Sigmoid colon (tissue), 7 donors: ENCODE results near the gene GRK1. TPM values are rescaled to one million over a fixed set of nuclear protein-coding genes. Genes with fewer than 3 reads are reported as not detected.

ENCODE experiments used
- DNase-seq: peaks from one replicate; pipeline ENCODE4 v3.0.0-alpha.2; 2019
- H3K27ac ChIP-seq, 4 donors: fragments of 200-600 bp; sonication (generic); one replicate each; pipeline ENCODE4 v1.5.1; 2016 to 2019; ENCODE audit warnings: mild to moderate bottlenecking in 1 of 4
- H3K27me3 ChIP-seq, 3 donors: fragments of 200-600 bp; sonication (generic); one replicate each; pipeline ENCODE4 v1.5.1; 2019; ENCODE audit warnings: mild to moderate bottlenecking in 1 of 3
- H3K36me3 ChIP-seq, 4 donors: fragments of 200-600 bp; sonication (generic); one replicate each; pipeline ENCODE4 v1.5.1; 2016 to 2019
- H3K4me1 ChIP-seq, 4 donors: fragments of 200-600 bp; sonication (generic); one replicate each; pipeline ENCODE4 v1.5.1; 2017 to 2019
- H3K4me3 ChIP-seq, 4 donors: fragments of 200-600 bp; sonication (generic); one replicate each; pipeline ENCODE4 v1.5.1; 2017 to 2019; ENCODE audit warnings: mild to moderate bottlenecking in 2 of 4, moderate library complexity in 1 of 4
- H3K9me3 ChIP-seq, 4 donors: fragments of 200-600 bp in 3 of 4; sonication (generic) in 3 of 4; one replicate each; pipeline versions ENCODE4 v1.5.1 to v1.6.1; 2013 to 2019
- CTCF ChIP-seq, 4 experiments: fragments of 450-650 bp in 3 of 4; fragments of 200-600 bp in 1 of 4; IDR thresholded peaks; one replicate each; pipeline ENCODE4 v1.5.1; 2016 to 2019; ENCODE audit warnings: antibody characterized with exemption in 4 of 4, mild to moderate bottlenecking in 3 of 4, moderate library complexity in 2 of 4
- EP300 ChIP-seq, 4 donors: sonication (generic); formaldehyde crosslinking; IDR thresholded peaks; one replicate each; pipeline ENCODE4 v1.6.1; 2017; ENCODE audit warnings: antibody characterized with exemption in 4 of 4
- POLR2A ChIP-seq, 2 donors: fragments of 450-650 bp; IDR thresholded peaks; one replicate each; pipeline ENCODE4 v1.6.1; 2016; ENCODE audit warnings: antibody characterized with exemption in 2 of 2, mild to moderate bottlenecking in 2 of 2, moderate library complexity in 2 of 2
- POLR2AphosphoS5 ChIP-seq, 4 donors: sonication (generic); formaldehyde crosslinking; IDR thresholded peaks; one replicate each; pipeline ENCODE4 v1.6.1; 2017; ENCODE audit warnings: antibody characterized with exemption in 4 of 4
- WGBS, 2 donors: extraction: QIAGEN DNeasy Blood & Tissue Kit; methylation state at CpG; one replicate each; pipeline ENCODE4 v1.1.7; 2013; 5-methylcytosine and 5-hydroxymethylcytosine counted together
- intact Hi-C: fragments of 100-400 bp; cut with DNase I; formaldehyde crosslinking; loops from one replicate; pipeline ENCODE4 v1.15.1; 2023
- polyA plus RNA-seq, 3 donors: library from polyadenylated mRNA; stranded (reverse); fragments of 200-250 nt; gene quantifications; one replicate each; pipeline ENCODE4 v1.2.3, GENCODE V29; 2013
- total RNA-seq, 4 donors: library from RNA; depleted of rRNA; stranded (reverse); fragments of >200 nt; gene quantifications; one replicate each; pipeline ENCODE4 v1.1.0, GENCODE V29; 2016
- donor health status: healthy with polysubstance abuse.
- donor health status: Bipolar disorder and iron deficiency.
- donor health status: healthy.

The GRK1 gene
- total and polyA plus RNA-seq, 7 donors, result 0.10 to 0.28 TPM; not detected in 5

- Histone ChIP-seq H3K9me3 (no peaks in the 10 kb centered on the region), H3K27me3 (no peaks in the 10 kb centered on the region), H3K4me1 (no peaks in the 10 kb centered on the region), H3K36me3 (peaks cover 14 to 83% (median 28%) of the 10 kb centered on the region in 4 donors), H3K27ac (no peak overlapping the region), H3K4me3 (no peak overlapping the region)
- DNase-seq, result peak; percentile 40
- 96 to 97% methylated on average over 38 of the region's 38 CpGs for WGBS, 2 donors
- TF ChIP-seq POLR2AphosphoS5 (IDR thresholded peaks at IDR 0.05), result no peak
- TF ChIP-seq EP300 (IDR thresholded peaks at IDR 0.05), result no peak
- TF ChIP-seq CTCF (IDR thresholded peaks at IDR 0.05), result no peak
- TF ChIP-seq POLR2A (IDR thresholded peaks at IDR 0.05), result no peak
- intact Hi-C loops, result no loop called here
Observed at GRCh38 chr13:113632706-113633484, 34.1 kb upstream of the GRK1 start.

- Histone ChIP-seq H3K36me3 (peaks cover 17 to 85% (median 30%) of the 10 kb centered on the region in 4 donors), H3K4me1 (no peaks in the 10 kb centered on the region), H3K9me3 (no peaks in the 10 kb centered on the region), H3K27me3 (no peaks in the 10 kb centered on the region), H3K4me3 (no peak overlapping the region), H3K27ac (no peak overlapping the region)
- peak; percentile 56 for DNase-seq
- intact Hi-C loops, result no loop called here
- TF ChIP-seq POLR2AphosphoS5 (IDR thresholded peaks at IDR 0.05) (no peak), POLR2A (IDR thresholded peaks at IDR 0.05) (no peak), EP300 (IDR thresholded peaks at IDR 0.05) (no peak), CTCF (IDR thresholded peaks at IDR 0.05) (no peak)
- 97% methylated on average over 18 of the region's 18 CpGs for WGBS, 2 donors
Observed at GRCh38 chr13:113633485-113633873, 33.5 kb upstream of the GRK1 start.

- Histone ChIP-seq H3K27ac (no peak overlapping the region), H3K9me3 (no peaks in the 10 kb centered on the region), H3K27me3 (no peaks in the 10 kb centered on the region), H3K4me3 (no peak overlapping the region), H3K4me1 (peaks cover 0 to 8% (median 3%) of the 10 kb centered on the region in 4 donors), H3K36me3 (peaks cover 17 to 84% (median 30%) of the 10 kb centered on the region in 4 donors)
- no peak for TF ChIP-seq EP300 (IDR thresholded peaks at IDR 0.05)
- TF ChIP-seq POLR2AphosphoS5 (IDR thresholded peaks at IDR 0.05), result no peak
- TF ChIP-seq POLR2A (IDR thresholded peaks at IDR 0.05), result no peak
- no peak for TF ChIP-seq CTCF (IDR thresholded peaks at IDR 0.05)
- 91 to 96% methylated on average over 16 of the region's 16 CpGs for WGBS, 2 donors
- peak; percentile 14 for DNase-seq
- intact Hi-C loops, result no loop called here
Observed at GRCh38 chr13:113634279-113635047, 32.6 kb upstream of the GRK1 start.

GRCh38 chr13:113635048-113635420, 32.0 kb upstream of the GRK1 start:
- Histone ChIP-seq H3K4me1 (peaks cover 0 to 14% (median 4%) of the 10 kb centered on the region in 4 donors), H3K36me3 (peaks cover 17 to 85% (median 32%) of the 10 kb centered on the region in 4 donors), H3K9me3 (no peaks in the 10 kb centered on the region), H3K27ac (no peak overlapping the region), H3K27me3 (no peaks in the 10 kb centered on the region), H3K4me3 (no peak overlapping the region)
- DNase-seq, result no peak
- no peak for TF ChIP-seq CTCF (IDR thresholded peaks at IDR 0.05)
- no peak for TF ChIP-seq POLR2AphosphoS5 (IDR thresholded peaks at IDR 0.05)
- no peak for TF ChIP-seq EP300 (IDR thresholded peaks at IDR 0.05)
- TF ChIP-seq POLR2A (IDR thresholded peaks at IDR 0.05), result no peak
- intact Hi-C loops, result no loop called here
- WGBS, 2 donors, result 94 to 96% methylated on average over 7 of the region's 7 CpGs
